ENCODE measurements around the gene MNAT1.

Gene MNAT1

DNA sequence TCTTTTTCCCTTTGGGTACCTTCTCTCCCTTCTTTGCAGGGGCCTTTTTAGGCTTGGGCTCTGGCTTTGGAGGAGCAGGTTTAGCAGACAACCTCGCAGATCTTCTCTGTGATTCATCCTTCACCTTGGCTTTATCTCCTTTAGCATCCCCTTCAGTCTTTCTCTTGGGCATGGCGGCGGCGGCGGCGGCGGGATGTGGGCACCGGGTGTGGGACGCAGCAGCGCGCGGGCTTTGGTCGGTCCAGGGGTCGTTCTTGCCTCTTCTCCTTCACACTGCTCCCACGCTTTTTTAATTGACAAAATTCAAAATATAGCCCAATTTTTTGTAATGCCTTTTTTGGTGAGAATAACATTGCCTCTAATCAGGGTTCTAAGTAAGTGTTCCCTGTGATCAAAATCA lies 237.7 kb downstream of the MNAT1 start:
- no peak for DNase-seq

DNA sequence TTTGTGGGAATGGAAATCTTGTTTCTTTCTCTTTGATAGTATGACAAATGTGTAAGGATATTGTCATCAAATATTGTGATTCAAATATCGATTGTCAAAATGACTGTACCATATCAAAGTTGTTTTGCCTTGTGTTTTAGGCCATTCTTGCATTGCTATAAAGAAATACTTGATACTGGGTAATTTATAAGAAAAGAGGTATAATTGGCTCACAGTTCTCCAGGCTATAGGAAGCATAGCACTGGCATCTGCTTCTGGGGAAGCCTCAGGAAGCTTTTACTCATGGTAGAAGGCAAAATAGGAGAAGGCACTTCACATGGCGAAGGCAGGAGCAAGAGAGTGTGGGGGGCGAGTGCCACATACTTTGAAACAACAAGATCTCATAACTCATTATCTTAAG lies 238.5 kb downstream of the MNAT1 start:
- no peak for DNase-seq

- no peak for DNase-seq
Measured at GRCh38 chr14:60974090-60974651, 239.6 kb downstream of the MNAT1 start.

GRCh38 chr14:60975551-60975950 lies 241.0 kb downstream of the MNAT1 start:
- no peak for DNase-seq

DNA sequence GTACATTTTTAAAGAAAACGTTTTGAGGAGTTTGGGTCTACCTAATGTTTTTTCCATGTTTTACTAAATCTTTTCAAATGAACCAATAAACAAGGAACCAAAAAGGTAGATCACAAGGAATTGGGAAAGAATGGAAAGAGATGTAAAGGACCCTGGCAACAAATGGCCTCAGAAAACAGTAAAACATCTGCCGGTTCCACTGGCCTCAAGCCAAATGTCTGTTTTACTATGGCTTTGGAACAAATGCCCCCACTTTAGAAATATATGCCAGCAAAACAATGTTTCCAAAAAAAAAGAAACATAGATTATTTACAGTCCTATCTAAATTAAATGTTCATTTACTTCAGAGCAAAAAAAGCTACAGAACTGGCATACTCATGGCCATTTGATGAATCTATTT lies 243.3 kb downstream of the MNAT1 start:
- peak; percentile 11 for DNase-seq

DNA sequence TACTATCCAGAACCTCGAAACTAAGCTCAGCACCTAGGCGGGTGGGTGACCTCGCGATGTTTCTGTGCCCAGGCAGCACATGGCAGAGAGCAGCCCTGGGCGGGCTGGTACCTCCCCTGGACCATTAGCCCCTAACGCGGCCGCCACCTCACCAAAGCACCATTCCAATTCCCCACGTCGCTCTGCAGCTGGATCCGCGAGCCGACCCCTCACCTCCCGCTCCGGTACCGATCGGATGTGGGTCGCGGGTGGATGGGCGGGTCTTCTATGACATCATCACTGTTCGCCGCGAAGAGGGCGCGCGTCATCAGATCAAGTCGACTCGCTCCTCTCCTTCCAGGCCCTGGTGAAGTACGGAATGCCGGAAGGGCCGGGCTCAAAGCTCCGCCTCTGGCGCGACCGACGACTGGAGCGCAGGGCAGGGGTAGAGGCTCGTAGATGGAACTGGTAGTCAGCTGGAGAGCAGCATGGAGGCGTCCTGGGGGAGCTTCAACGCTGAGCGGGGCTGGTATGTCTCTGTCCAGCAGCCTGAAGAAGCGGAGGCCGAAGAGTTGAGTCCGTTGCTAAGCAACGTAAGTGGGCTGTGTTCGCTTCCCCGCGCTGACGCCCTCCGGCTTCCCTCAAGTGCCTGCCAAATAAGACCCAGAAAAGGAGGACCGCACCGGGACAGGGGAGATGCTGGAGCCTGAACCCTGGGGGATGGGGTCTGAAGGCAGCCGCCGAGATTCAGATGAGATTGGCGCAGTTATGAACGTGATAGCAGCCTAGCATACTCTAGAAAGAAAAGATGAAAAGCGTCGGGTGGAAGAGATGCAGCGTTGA lies 246.5 kb downstream of the MNAT1 start, which contains the start of the genes SLC38A6 and TRMT5:
SLC38A6 (plus strand) TSS at position 435 of the 822 bp plus-strand sequence; CDS start at position 468, 33 bp downstream.
TRMT5 (minus strand) TSS at position 269 of the 822 bp plus-strand sequence; CDS start at position 163, 106 bp downstream.
- DNase-seq, result peak; percentile 94

- peak; percentile 43 for DNase-seq
Measured at GRCh38 chr14:60981633-60982455, 247.3 kb downstream of the MNAT1 start.

DNA sequence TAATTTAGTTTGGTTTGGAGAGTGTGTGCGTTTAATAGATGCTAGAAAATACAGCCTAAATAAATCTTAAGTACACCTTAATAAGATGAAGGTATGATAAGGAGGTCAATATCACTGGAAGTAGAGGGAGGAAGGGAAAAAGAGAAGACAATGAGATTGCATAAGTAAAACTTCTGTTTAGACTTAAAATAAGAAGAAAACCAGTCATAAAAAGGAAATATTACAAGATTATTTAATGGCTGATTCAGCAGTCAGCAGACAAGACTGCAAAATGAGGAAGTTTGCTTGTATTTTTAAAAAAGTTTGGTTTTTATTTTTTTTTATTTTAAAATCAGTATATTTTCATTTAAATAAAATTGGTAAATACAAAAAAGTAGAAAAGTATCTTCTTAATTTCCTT lies 249.6 kb downstream of the MNAT1 start:
- DNase-seq, result no peak

DNA sequence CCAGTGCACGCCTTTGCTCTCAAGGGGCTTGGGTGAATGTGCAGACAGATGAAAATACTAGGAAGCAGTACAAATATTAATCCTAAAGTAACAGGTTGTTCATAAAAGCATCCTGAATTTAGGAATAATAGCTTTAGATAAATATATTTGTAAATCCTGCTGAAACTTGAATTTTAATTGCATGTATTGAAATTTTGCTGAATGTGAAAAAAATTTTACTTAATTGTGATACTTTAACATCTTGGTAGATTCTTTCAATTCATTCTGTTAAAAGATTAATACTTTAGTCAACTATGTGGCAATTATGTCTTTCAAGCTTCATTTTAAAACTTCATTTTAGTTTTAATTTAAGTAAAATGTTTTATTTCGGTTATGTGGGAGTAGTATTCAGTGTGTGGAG lies 251.9 kb downstream of the MNAT1 start:
- no peak for DNase-seq

GRCh38 chr14:60989599-60989998 lies 255.0 kb downstream of the MNAT1 start:
- DNase-seq, result no peak

GRCh38 chr14:60998617-60999016 lies 264.1 kb downstream of the MNAT1 start:
- DNase-seq, result no peak

DNA sequence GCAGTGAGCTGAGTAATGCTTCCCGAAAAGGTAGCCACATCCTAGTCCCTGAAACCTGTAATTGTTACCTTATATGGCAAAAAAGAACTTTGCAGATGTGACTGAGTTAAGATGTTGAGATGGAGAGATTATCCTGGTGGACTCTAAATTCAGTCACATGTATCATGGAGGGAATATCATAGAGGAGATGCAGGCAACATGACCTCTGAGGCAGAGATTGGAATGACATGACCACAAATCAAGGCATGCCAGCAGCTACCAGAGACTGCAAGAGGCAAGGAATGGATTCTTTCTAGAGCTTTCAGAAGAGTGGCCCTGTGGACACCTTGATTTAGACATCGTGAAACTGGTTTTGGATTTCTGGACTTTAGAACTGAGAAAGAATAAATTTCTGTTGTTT lies 265.0 kb downstream of the MNAT1 start:
- no peak for DNase-seq

DNA sequence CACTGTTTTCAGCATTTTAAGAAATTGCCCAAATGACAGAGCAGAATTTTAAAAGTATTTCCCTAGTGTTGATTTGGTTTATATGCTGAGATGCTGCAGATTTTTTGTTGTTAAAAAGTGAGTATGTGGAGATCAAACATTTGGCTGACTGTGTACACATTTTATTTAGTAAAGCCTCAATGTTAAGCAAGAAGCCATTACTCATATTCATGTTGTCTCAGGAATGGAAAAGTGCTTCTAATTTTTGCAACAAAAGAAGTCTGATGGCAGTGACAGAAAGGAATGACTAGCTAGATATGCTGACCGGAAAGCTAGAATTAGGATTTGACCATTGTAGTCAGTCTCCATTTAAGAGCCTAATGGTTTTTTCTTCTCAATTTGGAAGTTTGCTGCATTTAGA lies 269.0 kb downstream of the MNAT1 start:
- no peak for DNase-seq

GRCh38 chr14:61019537-61019936 lies 285.0 kb downstream of the MNAT1 start:
- no peak for DNase-seq
